Lower lobe of right lung (tissue), 2 donors: ENCODE results near the gene SLCO2B1. TPM values are rescaled to one million over a fixed set of nuclear protein-coding genes. Genes with fewer than 3 reads are reported as not detected.

Source experiments
- ATAC-seq, 2 donors: fragments of 200-7000 bp; cut with Tn5 transposase; one replicate each; pipeline ENCODE4 v1.9.1; 2020 to 2022; ENCODE audit warnings: mild to moderate bottlenecking in 2 of 2, moderate library complexity in 2 of 2
- DNase-seq: peaks from one replicate; pipeline ENCODE4 v3.0.0-alpha.2; 2020
- H3K27ac ChIP-seq: fragments of 200-600 bp; one replicate; pipeline ENCODE4 v1.8.0; 2022
- H3K27me3 ChIP-seq: fragments of 200-600 bp; one replicate; pipeline ENCODE4 v1.8.0; 2022; ENCODE audit warnings: low read depth
- H3K36me3 ChIP-seq: fragments of 200-600 bp; one replicate; pipeline ENCODE4 v1.8.0; 2022; ENCODE audit warnings: mild to moderate bottlenecking
- H3K4me1 ChIP-seq: fragments of 200-600 bp; one replicate; pipeline ENCODE4 v1.8.0; 2022
- H3K4me3 ChIP-seq: fragments of 200-600 bp; one replicate; pipeline ENCODE4 v1.8.0; 2022; ENCODE audit warnings: mild to moderate bottlenecking
- H3K9me3 ChIP-seq: fragments of 200-600 bp; one replicate; pipeline ENCODE4 v1.8.0; 2022
- CTCF ChIP-seq: fragments of 200-600 bp; IDR thresholded peaks from one replicate; pipeline ENCODE4 v1.8.0; 2022; ENCODE audit warnings: antibody characterized with exemption, mild to moderate bottlenecking
- intact Hi-C: fragments of 100-400 bp; cut with DNase I; formaldehyde crosslinking; loops from one replicate; pipeline ENCODE4 v1.11.0; 2022
- total RNA-seq: library from RNA; stranded (reverse); fragmentation: NEBNext Ultra II Directional; extraction: Animal tissue kit (Norgen Biotek cat#: 25700); gene quantifications from one replicate; pipeline ENCODE4 v1.2.1, GENCODE V29; 2021
- donor health status: DM: no; HTN: yes; CAD: no; lungs with severe emphysema.

SLCO2B1 gene
- total RNA-seq, 1 donor from 2014 or later, result 332 TPM

- intact Hi-C loops, result no loop called here
- TF ChIP-seq CTCF, result peak; percentile 81
- peaks cover 11% of the 10 kb centered on the region for H3K4me1 ChIP-seq
- DNase-seq, result peak; percentile 89
- H3K36me3 ChIP-seq, result no peaks in the 10 kb centered on the region
- peak overlapping the region; percentile 43 for H3K4me3 ChIP-seq
- H3K27me3 ChIP-seq, result peaks cover 62% of the 10 kb centered on the region
- H3K9me3 ChIP-seq, result no peaks in the 10 kb centered on the region
- no peak overlapping the region for H3K27ac ChIP-seq
- ATAC-seq, result peak; percentile 96 to 98
Observed at GRCh38 chr11:75241036-75241905, 90.4 kb downstream of the SLCO2B1 start.

GRCh38 chr11:75241906-75242644, 91.2 kb downstream of the SLCO2B1 start:
- no peak for TF ChIP-seq CTCF
- no peak for DNase-seq
- peak overlapping the region; percentile 43 for H3K4me3 ChIP-seq
- no peak overlapping the region for H3K27ac ChIP-seq
- H3K36me3 ChIP-seq, result no peaks in the 10 kb centered on the region
- peak in 1 of 2 donors; percentile 2 for ATAC-seq
- H3K27me3 ChIP-seq, result peaks cover 58% of the 10 kb centered on the region
- H3K9me3 ChIP-seq, result no peaks in the 10 kb centered on the region
- H3K4me1 ChIP-seq, result peaks cover 11% of the 10 kb centered on the region
- intact Hi-C loops, result no loop called here

- H3K27me3 ChIP-seq, result peaks cover 52% of the 10 kb centered on the region
- H3K4me1 ChIP-seq, result peaks cover 11% of the 10 kb centered on the region
- intact Hi-C loops, result no loop called here
- H3K9me3 ChIP-seq, result no peaks in the 10 kb centered on the region
- DNase-seq (no peak), ATAC-seq (no peak)
- no peaks in the 10 kb centered on the region for H3K36me3 ChIP-seq
- no peak overlapping the region for H3K4me3 ChIP-seq
- H3K27ac ChIP-seq, result no peak overlapping the region
- no peak for TF ChIP-seq CTCF
Observed at GRCh38 chr11:75242722-75243600, 92.1 kb downstream of the SLCO2B1 start.

- Histone ChIP-seq H3K4me1 (peaks cover 14% of the 10 kb centered on the region), H3K27ac (no peak overlapping the region), H3K4me3 (no peak overlapping the region), H3K9me3 (no peaks in the 10 kb centered on the region), H3K36me3 (no peaks in the 10 kb centered on the region), H3K27me3 (peaks cover 40% of the 10 kb centered on the region)
- intact Hi-C loops, result no loop called here
- no peak for DNase-seq
- ATAC-seq, result no peak
- no peak for TF ChIP-seq CTCF
Observed at GRCh38 chr11:75244052-75244814, 93.3 kb downstream of the SLCO2B1 start.
